ENCODE data around the gene CYP4X1.
"Not testable (repeated sequence)": the region's sequence is repeated elsewhere in the genome, so short reads cannot be mapped to it uniquely, and the experiment has no call there.

CYP4X1 gene

DNA sequence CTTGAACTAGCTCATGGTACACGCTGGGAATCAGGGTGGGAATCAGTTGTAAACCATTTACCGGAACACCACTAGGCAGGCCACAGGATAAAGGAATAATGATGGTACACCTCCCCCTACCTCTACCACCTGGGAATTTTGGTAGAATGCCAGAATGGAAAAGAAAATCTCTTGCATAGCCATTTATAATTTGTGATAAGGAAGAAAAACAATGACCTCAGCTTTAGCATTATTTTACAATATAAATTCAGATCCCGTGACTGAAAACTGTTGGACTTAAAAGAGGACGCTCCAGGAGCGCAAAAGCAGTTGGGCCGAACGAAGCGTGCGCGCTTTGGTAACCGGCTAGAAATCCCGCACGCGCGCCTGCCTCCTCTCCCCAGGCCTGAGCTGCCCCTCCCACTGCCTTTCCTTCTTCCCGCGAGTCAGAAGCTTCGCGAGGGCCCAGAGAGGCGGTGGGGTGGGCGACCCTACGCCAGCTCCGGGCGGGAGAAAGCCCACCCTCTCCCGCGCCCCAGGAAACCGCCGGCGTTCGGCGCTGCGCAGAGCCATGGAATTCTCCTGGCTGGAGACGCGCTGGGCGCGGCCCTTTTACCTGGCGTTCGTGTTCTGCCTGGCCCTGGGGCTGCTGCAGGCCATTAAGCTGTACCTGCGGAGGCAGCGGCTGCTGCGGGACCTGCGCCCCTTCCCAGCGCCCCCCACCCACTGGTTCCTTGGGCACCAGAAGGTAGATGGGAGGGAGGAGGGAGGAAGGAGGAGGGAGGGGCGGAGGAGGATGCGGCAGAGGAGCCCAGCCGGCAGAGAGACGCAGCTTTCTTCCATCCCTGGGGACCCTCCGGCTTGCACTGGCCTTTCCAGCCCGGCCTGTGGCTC is at the start of gene CYP4X1:
CYP4X1 (plus strand) TSS at position 402 of the 873 bp plus-strand sequence; CDS start at position 551, 149 bp downstream.
- DNase-seq, result no peak

- DNase-seq, result no peak
Observed at GRCh38 chr1:46983166-46983829, 40.2 kb upstream of the CYP4X1 start.

DNA sequence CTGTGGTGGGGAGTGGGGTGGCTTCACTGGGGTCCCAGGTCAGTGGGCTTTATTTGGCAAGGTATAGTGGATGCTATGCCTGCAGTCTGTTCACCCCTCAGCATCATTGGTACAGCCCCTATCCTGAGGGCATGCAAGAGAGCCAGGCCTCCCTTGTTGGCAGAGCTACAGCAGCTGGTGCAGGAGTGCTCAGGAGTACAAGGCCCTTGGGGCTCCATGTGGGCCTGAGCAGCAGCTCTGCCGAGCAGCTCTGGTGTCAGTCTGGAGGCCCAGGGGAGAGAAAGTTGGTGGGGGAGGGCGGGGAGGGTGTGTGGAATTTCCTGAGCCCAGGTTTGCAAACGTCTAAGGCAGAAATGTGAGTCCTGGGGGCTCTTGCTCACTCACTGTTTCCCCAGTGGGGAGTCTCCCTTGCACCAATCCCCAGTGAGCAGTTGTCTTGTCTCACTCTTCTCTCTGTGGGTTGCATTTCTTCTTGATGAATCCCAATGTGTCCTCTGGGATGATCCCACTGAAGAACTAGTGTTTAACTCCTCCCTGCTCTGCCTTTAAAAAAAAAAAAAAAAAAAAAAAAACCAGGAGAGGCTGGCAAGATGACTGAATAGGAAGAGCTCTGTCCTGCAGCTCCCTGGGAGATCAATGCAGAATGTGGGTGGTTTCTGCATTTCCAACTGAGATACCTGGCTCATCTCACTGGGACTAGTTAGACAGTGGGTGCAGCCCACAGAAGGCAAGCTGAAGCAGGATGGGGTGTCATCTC is 39.5 kb upstream of the CYP4X1 start:
- no peak for DNase-seq

GRCh38 chr1:46990541-46990940 is 32.9 kb upstream of the CYP4X1 start:
- DNase-seq, result not testable (repeated sequence)

- DNase-seq, result no peak
Observed at GRCh38 chr1:46991083-46991923, 32.2 kb upstream of the CYP4X1 start.

- DNase-seq, result no peak
Observed at GRCh38 chr1:46996659-46997281, 26.7 kb upstream of the CYP4X1 start.

DNA sequence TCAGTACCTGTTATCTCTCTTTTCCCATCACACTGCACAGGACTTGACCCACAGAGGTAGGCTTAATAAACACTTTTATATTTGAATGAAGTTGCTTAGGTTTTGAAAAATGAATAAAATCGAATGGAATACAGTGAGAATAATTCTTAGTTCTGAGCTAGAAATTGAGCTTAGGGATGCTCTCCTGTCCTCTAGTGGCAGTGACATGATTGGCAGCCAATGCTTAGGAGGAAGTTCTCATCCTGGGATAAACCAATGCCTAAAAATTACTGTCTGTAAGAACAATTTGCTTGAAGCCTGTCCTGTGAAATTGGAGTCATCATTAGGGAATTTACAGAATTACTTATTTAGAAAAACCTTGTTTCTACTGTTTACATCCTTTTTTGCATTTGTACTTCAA is 21.3 kb upstream of the CYP4X1 start:
- no peak for DNase-seq

GRCh38 chr1:47003896-47004403 is 19.5 kb upstream of the CYP4X1 start:
- no peak for DNase-seq

- not testable (repeated sequence) for DNase-seq
Observed at GRCh38 chr1:47006437-47006836, 17.0 kb upstream of the CYP4X1 start.

DNA sequence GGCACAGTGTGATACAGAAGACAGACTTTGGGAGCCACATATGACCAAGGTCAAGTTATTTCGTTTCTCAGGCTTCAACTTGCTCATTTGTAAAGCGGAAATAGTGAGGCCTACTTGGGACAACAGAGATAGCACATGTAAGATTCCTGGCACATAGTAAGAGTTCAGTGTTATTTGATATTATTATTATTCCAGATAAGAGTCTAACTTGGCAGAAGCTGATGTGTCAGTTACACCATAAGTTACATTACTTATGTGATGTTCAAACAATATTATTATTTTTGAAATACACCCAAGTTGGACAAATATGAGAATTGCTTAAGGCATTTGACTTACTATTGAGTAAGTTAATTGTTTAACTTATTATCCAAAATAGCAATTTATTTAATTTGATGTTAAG is 10.2 kb upstream of the CYP4X1 start:
- no peak for DNase-seq

DNA sequence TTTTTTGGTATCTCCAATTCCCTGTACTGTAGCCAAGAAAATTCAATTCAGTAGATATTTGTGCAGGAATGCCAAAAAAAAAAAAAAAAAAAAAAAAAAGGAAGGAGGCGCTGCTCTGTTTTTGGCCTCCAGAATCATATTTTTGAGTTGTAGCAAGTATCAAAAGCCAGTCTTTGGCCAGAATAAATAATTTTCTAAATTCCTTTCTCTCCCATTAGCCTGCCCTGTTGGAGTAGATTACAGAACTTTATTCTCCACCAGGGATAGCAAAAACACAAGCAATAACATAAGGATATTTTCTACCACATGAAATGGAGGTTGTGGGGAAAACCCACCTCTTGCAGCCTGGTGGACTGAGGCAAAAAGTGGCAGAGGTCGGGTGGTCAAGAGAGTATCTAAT is 2.4 kb upstream of the CYP4X1 start:
- DNase-seq, result no peak

DNA sequence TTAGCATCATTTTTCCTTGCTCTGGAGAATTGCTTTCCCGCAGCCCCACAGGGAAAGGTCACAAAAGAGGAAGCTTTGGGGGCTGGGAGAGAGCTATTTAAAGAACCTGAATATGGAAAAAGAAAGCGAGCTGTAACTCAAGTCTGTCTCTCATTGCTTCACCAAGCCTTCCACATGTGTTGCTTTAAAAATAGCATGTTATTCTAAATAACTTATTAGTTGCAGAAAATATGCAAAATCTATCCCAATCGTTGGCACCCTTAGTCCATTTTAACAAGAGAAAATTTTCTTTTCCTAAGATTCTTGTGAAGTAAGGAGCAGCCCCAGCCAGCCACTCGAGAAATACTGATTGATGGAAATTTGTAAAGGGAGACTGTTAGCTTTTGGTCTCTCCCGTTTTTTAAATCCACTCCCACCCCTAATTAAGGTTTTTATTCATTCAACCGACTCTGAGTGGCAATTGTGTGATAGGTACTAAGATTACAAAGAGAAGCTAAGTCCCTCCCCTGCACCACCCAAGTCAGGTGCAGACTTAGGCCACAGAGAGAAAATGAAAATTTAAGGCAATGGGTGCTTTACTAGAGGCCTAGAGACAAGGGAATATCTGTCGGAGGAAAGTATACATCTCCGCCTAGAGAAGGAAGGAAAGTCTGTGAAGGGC is 802 bp downstream of the CYP4X1 start:
- no peak for DNase-seq

GRCh38 chr1:47030170-47030805 is 6.8 kb downstream of the CYP4X1 start:
- DNase-seq, result no peak

DNA sequence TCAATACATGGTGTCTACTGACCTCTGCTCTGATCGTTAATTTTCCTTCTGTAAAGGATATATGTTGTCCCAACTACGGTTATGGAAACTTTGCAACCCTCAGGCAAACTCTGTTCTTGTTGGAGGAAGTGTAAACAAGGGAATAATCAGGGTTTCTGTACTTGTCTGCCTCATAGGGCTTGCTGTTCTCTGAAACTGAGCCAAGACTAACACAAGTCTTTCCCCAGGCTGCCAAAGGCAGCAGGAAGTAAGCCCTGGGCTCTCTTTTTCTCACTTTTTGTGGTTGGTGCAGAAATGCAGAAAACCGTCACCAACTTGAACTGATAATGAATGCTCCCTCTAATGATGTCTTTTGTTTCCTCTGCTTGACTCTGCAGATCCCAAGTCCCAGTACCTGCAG is 7.6 kb downstream of the CYP4X1 start:
- DNase-seq, result no peak

- DNase-seq, result no peak
Observed at GRCh38 chr1:47031585-47031984, 8.1 kb downstream of the CYP4X1 start.

DNA sequence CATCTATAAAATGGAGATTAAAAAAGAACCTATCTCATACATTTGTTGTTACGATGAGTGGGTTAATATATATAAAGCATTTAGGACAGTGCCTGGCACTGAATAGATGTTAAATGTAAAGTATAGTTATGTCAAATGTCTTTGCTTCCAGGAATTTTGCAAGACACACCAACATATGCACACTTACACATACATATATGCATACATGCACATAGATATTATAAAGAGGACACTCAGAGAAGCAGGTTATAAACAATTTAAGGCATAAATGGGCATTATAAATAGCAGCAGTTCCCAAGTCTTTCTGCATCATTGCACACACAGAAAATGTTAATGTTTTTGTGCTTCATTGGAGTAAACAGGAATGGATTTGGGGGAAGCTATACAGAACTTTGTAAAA is 13.3 kb downstream of the CYP4X1 start:
- DNase-seq, result no peak

DNA sequence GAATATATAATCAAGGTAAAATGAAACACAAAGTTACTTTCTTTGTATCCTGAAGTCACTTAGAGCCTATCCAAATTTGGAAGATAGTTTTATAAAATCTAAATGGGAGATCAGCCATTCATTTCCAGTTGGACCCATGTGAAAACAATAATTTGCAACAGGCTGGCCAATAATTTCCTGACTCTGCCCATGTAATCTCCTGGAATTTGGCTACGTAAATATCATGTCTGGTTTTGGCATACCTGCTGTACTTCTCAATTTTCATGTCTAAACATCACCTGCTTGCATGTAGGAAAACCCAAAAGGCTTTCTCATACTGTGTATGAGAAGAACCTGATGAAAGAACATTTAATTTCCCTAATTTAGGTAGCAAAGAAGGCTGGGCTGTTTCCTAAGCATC is 35.9 kb downstream of the CYP4X1 start:
- no peak for DNase-seq

GRCh38 chr1:47067097-47067594 is 43.7 kb downstream of the CYP4X1 start, which contains the start of gene CYP4Z1:
TSS of gene CYP4Z1 (plus strand) at chr1:47067231. CDS start at chr1:47067491, 260 bp downstream.
- no peak for DNase-seq

GRCh38 chr1:47069080-47069479 is 45.6 kb downstream of the CYP4X1 start:
- DNase-seq, result not testable (repeated sequence)

- DNase-seq, result not testable (repeated sequence)
Observed at GRCh38 chr1:47069509-47069908, 46.0 kb downstream of the CYP4X1 start.

Data from CD4-positive, alpha-beta T cell treated with Interleukin-17A for 1 hour (primary cell).